Right atrium auricular region (tissue), 2 donors: Measurements from ENCODE around the gene GREM1. TPM values are rescaled to one million over a fixed set of nuclear protein-coding genes. Genes with fewer than 3 reads are reported as not detected.
A peak's percentile ranks its signal among the peaks of the same experiment; 100 is the strongest.

Experiments
- DNase-seq: peaks from one replicate; pipeline ENCODE4 v3.0.0-alpha.2; 2019; ENCODE audit warnings: low spot score
- H3K27ac ChIP-seq, 2 donors: fragments of 200-600 bp; sonication (generic); 1 replicate in 1 of 2; 2 replicates in 1 of 2; pipeline ENCODE4 v1.5.1; 2016 to 2019
- H3K27me3 ChIP-seq, 2 donors: fragments of 200-600 bp; sonication (generic); one replicate each; pipeline versions ENCODE4 v1.5.1 to v1.6.0; 2017 to 2019
- H3K36me3 ChIP-seq: fragments of 200-600 bp; sonication (generic); one replicate; pipeline ENCODE4 v1.5.1; 2016
- H3K4me1 ChIP-seq, 2 donors: fragments of 200-600 bp; sonication (generic); one replicate each; pipeline versions ENCODE4 v1.5.1 to v1.6.0; 2017 to 2019
- H3K4me3 ChIP-seq, 2 donors: fragments of 200-600 bp; sonication (generic); 1 replicate in 1 of 2; 2 replicates in 1 of 2; pipeline ENCODE4 v1.5.1; 2017 to 2019; ENCODE audit warnings: mild to moderate bottlenecking in 1 of 2, moderate library complexity in 1 of 2
- H3K9me3 ChIP-seq, 2 donors: fragments of 200-600 bp; sonication (generic); one replicate each; pipeline ENCODE4 v1.5.1; 2019
- CTCF ChIP-seq, 2 donors: fragments of 200-600 bp; sonication (generic); IDR thresholded peaks; one replicate each; pipeline ENCODE4 v1.5.1; 2019; ENCODE audit warnings: antibody characterized with exemption in 2 of 2
- total RNA-seq, 2 donors: library from RNA; depleted of rRNA; stranded (reverse); fragments of >200 nt; gene quantifications; one replicate each; pipeline ENCODE4 v1.1.0, GENCODE V29; 2016

GREM1 gene
- total RNA-seq, 2 donors from 2014 or later = 0.43 TPM; not detected in 1

GRCh38 chr15:32709295-32710033, 8.3 kb upstream of the GREM1 start:
- DNase-seq = no peak
- Histone ChIP-seq H3K4me1 (no peaks in the 10 kb centered on the region), H3K36me3 (no peaks in the 10 kb centered on the region), H3K27me3 (peaks cover 0 to under 1% of the 10 kb centered on the region in 2 donors), H3K27ac (no peak overlapping the region), H3K9me3 (no peaks in the 10 kb centered on the region), H3K4me3 (no peak overlapping the region)
- TF ChIP-seq CTCF (IDR thresholded peaks at IDR 0.05) = no peak

DNA sequence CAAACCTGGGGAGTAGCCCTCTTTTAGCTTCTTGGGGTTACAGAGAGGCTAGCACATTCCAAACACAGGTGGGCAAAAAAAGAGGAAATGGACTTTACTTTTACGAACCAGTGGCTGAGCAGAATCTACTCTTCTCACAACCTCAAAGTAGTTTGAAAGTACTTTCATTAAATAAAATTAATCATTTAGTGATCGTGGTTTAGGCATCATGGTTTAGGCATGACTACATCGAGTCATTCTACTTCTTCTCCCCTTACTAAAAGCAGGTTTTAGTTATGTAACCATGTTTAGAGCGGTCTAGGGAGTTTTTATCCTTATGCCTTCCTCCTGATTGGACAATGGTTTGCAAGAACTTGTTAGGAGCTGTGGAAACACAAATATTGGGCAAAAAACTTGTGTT, 2.5 kb upstream of the GREM1 start:
- no peak for DNase-seq
- TF ChIP-seq CTCF (IDR thresholded peaks at IDR 0.05) = no peak
- Histone ChIP-seq H3K36me3 (no peaks in the 10 kb centered on the region), H3K27ac (no peak overlapping the region), H3K4me3 (no peak overlapping the region), H3K4me1 (peaks cover 0 to 23% of the 10 kb centered on the region in 2 donors), H3K27me3 (peaks cover 23 to 29% of the 10 kb centered on the region in 2 donors), H3K9me3 (no peaks in the 10 kb centered on the region)

- TF ChIP-seq CTCF (IDR thresholded peaks at IDR 0.05) = no peak
- Histone ChIP-seq H3K9me3 (no peaks in the 10 kb centered on the region), H3K27me3 (peaks cover 23 to 29% of the 10 kb centered on the region in 2 donors), H3K4me3 (no peak overlapping the region), H3K36me3 (no peaks in the 10 kb centered on the region), H3K4me1 (peaks cover 0 to 23% of the 10 kb centered on the region in 2 donors), H3K27ac (no peak overlapping the region)
- DNase-seq = no peak
Measured at GRCh38 chr15:32716216-32716914, 1.4 kb upstream of the GREM1 start.

- H3K27ac ChIP-seq = no peak overlapping the region
- H3K36me3 ChIP-seq = no peaks in the 10 kb centered on the region
- H3K27me3 ChIP-seq = peaks cover 23 to 29% of the 10 kb centered on the region in 2 donors
- peaks cover 0 to 23% of the 10 kb centered on the region in 2 donors for H3K4me1 ChIP-seq
- TF ChIP-seq CTCF (IDR thresholded peaks at IDR 0.05) = no peak
- H3K4me3 ChIP-seq = peak overlapping the region in 1 of 2 donors; percentile 32
- no peak for DNase-seq
- H3K9me3 ChIP-seq = no peaks in the 10 kb centered on the region
Measured at GRCh38 chr15:32716915-32717425, 834 bp upstream of the GREM1 start.

GRCh38 chr15:32718227-32718820, 520 bp downstream of the GREM1 start:
- H3K9me3 ChIP-seq = no peaks in the 10 kb centered on the region
- no peak for DNase-seq
- H3K27ac ChIP-seq = no peak overlapping the region
- peak overlapping the region in 1 of 2 donors; percentile 32 for H3K4me3 ChIP-seq
- TF ChIP-seq CTCF (IDR thresholded peaks at IDR 0.05) = no peak
- H3K36me3 ChIP-seq = no peaks in the 10 kb centered on the region
- H3K27me3 ChIP-seq = peaks cover 23 to 29% of the 10 kb centered on the region in 2 donors
- H3K4me1 ChIP-seq = peaks cover 0 to 23% of the 10 kb centered on the region in 2 donors
